C4-2B (cell line): Measurements from ENCODE around the gene GLB1L3.
"Not testable (repeated sequence)": the region's sequence is repeated elsewhere in the genome, so short reads cannot be mapped to it uniquely, and the experiment has no call there.

Source experiments
- H3K27ac ChIP-seq: fragments of 450-650 bp; 2 replicates; pipeline ENCODE4 v1.5.1; 2017
- CTCF ChIP-seq: fragments of 450-650 bp; conservative IDR thresholded peaks from 2 replicates; pipeline ENCODE4 v1.5.1; 2017; ENCODE audit warnings: mild to moderate bottlenecking
- ZFX ChIP-seq: fragments of 450-650 bp; IDR thresholded peaks from 2 replicates; pipeline ENCODE4 v1.6.1; 2017

The GLB1L3 gene

DNA sequence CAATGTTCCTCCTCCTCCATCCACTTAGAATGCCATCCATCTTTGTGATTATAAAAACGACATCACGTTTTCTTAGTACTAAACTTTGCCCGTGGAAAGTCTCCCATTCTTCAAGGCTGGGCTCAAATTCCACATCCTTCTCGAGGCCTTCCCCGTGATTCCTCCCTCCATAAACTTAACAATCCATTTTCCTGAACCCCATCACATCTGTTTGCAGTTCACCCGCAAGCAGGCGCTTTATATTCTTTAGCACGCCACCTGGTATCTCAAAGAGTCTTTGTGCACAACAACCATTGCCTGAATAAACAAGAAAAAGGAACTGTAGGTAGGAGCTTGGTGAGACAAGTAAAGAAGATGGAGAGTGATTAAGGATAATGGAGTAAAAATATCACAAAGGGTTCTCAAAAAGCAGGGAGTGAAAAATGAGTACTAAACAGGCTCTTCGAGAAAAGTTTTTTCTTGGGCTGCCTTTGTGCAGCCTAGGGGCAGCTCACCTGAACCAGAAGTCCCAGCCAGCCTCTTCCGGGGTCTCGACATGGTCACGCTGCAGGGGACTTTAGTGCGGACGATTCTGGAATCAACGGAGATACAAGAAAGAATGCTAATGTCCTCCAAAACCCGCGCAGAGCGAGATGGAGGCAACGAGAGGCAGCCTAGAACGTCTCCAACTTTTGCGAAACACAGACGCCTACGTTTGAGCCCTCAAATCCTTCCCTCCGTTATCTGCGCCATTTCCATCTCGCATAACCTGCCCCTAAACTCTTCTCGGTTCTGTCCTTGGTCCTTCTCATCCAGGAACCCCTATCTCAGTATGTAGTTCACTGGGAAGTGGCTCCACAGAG is 23.6 kb upstream of the GLB1L3 start:
- TF ChIP-seq CTCF (no peak), ZFX (no peak)
- H3K27ac ChIP-seq: peak overlapping the region; percentile 83

- peak within 1 kb of the TSS; percentile 83 for H3K27ac ChIP-seq
- TF ChIP-seq ZFX (no peak), CTCF (no peak; the same call in 1 of the 2 replicates)
Measured at GRCh38 chr11:134253188-134253993, 22.8 kb upstream of the GLB1L3 start, which contains the start of the genes ACAD8 and THYN1. Gene ACAD8, plus strand, starts transcription at chr11:134253568. Its CDS starts 33 bp downstream, at chr11:134253601. Gene THYN1, minus strand, starts transcription at chr11:134253352. Its CDS starts 470 bp downstream, at chr11:134252882.

DNA sequence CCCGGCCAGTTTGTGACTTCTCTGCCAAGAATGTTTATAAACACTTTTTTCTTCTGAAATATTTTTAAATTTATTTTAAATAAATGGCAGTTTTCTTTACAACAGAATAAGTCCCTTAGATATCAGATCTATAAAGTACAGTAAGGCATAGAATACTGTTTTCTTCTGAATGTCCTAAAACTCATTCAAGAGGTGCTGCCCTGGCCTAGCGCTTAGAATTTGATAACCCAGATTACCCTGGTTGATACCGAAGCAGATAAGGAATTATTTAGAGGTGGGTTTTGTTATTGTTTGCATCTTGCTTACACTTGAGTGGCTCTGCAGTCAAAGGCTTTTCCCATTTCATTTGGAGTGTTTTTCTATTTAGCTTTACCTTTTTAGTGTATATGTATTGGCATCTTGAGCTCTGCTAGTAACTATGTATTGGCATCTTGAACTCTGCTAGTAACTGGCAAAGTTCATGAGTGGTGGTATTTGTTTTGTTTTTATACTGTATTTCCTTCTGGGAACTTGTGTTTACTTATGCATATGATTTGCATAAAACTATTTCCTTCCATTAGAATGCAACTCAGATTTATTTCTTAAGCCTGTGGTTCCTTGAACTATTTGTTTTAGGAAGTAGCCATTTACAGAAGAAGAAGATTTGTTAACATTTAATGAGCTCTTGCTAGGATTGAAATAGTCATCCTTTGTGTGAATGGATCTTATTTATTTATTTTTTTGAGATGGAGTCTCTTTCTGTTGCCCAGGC is 21.6 kb upstream of the GLB1L3 start:
- no peak overlapping the region for H3K27ac ChIP-seq
- no peak for TF ChIP-seq CTCF
- TF ChIP-seq ZFX: no peak

GRCh38 chr11:134255184-134255561 is 21.0 kb upstream of the GLB1L3 start:
- not testable (repeated sequence) for H3K27ac ChIP-seq

- TF ChIP-seq CTCF: no peak
- TF ChIP-seq ZFX: no peak
- H3K27ac ChIP-seq: no peak overlapping the region
Measured at GRCh38 chr11:134257101-134257500, 19.1 kb upstream of the GLB1L3 start.

GRCh38 chr11:134258577-134258976 is 17.6 kb upstream of the GLB1L3 start:
- peak overlapping the region; percentile 18; the same call in 1 of the 2 replicates for H3K27ac ChIP-seq
- TF ChIP-seq ZFX: no peak
- TF ChIP-seq CTCF: no peak

GRCh38 chr11:134260503-134260902 is 15.7 kb upstream of the GLB1L3 start:
- no peak for TF ChIP-seq ZFX
- no peak for TF ChIP-seq CTCF
- H3K27ac ChIP-seq: no peak overlapping the region
